Ammon's horn (tissue), 1 donor: ENCODE results near the gene PTPRN2.
"Not testable (repeated sequence)": the region's sequence is repeated elsewhere in the genome, so short reads cannot be mapped to it uniquely, and the experiment has no call there.

ENCODE experiments used
- DNase-seq: peaks from one replicate; pipeline ENCODE4 v3.0.0-alpha.2; 2016; ENCODE audit warnings: low spot score

The PTPRN2 gene

GRCh38 chr7:158279539-158280447 is 307.8 kb downstream of the PTPRN2 start:
- DNase-seq: no peak

- DNase-seq: no peak
Observed at GRCh38 chr7:158278745-158279320, 308.8 kb downstream of the PTPRN2 start.

- DNase-seq: no peak
Observed at GRCh38 chr7:158277219-158278141, 310.1 kb downstream of the PTPRN2 start.

GRCh38 chr7:158276414-158277218 is 311.0 kb downstream of the PTPRN2 start:
- DNase-seq: no peak

GRCh38 chr7:158275711-158276413 is 311.8 kb downstream of the PTPRN2 start:
- no peak for DNase-seq

GRCh38 chr7:158274996-158275395 is 312.6 kb downstream of the PTPRN2 start:
- no peak for DNase-seq

- no peak for DNase-seq
Observed at GRCh38 chr7:158274404-158274811, 313.2 kb downstream of the PTPRN2 start.

- not testable (repeated sequence) for DNase-seq
Observed at GRCh38 chr7:158273756-158274342, 313.8 kb downstream of the PTPRN2 start.

- DNase-seq: no peak
Observed at GRCh38 chr7:158273138-158273651, 314.4 kb downstream of the PTPRN2 start.

GRCh38 chr7:158272509-158273137 is 315.0 kb downstream of the PTPRN2 start:
- no peak for DNase-seq

GRCh38 chr7:158272091-158272490 is 315.5 kb downstream of the PTPRN2 start:
- no peak for DNase-seq

GRCh38 chr7:158271646-158272045 is 316.0 kb downstream of the PTPRN2 start:
- DNase-seq: no peak

- DNase-seq: no peak
Observed at GRCh38 chr7:158270856-158271413, 316.7 kb downstream of the PTPRN2 start.

- no peak for DNase-seq
Observed at GRCh38 chr7:158270106-158270775, 317.4 kb downstream of the PTPRN2 start.

- no peak for DNase-seq
Observed at GRCh38 chr7:158268816-158269535, 318.6 kb downstream of the PTPRN2 start.

- DNase-seq: no peak
Observed at GRCh38 chr7:158267742-158268435, 319.7 kb downstream of the PTPRN2 start.
